Activated naive CD8-positive, alpha-beta T cell treated with anti-CD3 and anti-CD28 coated beads, Interleukin-2, amount 50 U/mL, for 16 hours (primary cell): ENCODE results near the gene FIGN.

Experiments
- DNase-seq: peaks from one replicate; pipeline ENCODE4 v3.0.0-alpha.2; 2020; ENCODE audit warnings: low read depth, low spot score

Gene FIGN

GRCh38 chr2:163665051-163665450, 70.8 kb downstream of the FIGN start:
- no peak for DNase-seq

- no peak for DNase-seq
Measured at GRCh38 chr2:163664610-163665009, 71.2 kb downstream of the FIGN start.

- no peak for DNase-seq
Measured at GRCh38 chr2:163662141-163662780, 73.5 kb downstream of the FIGN start.

GRCh38 chr2:163659224-163659623, 76.6 kb downstream of the FIGN start:
- DNase-seq, result no peak

- DNase-seq, result no peak
Measured at GRCh38 chr2:163658556-163658955, 77.3 kb downstream of the FIGN start.

GRCh38 chr2:163657281-163657656, 78.5 kb downstream of the FIGN start:
- DNase-seq, result no peak

GRCh38 chr2:163656622-163657280, 79.1 kb downstream of the FIGN start:
- no peak for DNase-seq

GRCh38 chr2:163655667-163656066, 80.1 kb downstream of the FIGN start:
- DNase-seq, result no peak

- DNase-seq, result no peak
Measured at GRCh38 chr2:163652751-163653150, 83.1 kb downstream of the FIGN start.

- DNase-seq, result no peak
Measured at GRCh38 chr2:163649080-163649479, 86.7 kb downstream of the FIGN start.

- no peak for DNase-seq
Measured at GRCh38 chr2:163647300-163647699, 88.5 kb downstream of the FIGN start.

- no peak for DNase-seq
Measured at GRCh38 chr2:163646687-163647086, 89.1 kb downstream of the FIGN start.

GRCh38 chr2:163644238-163644637, 91.6 kb downstream of the FIGN start:
- no peak for DNase-seq

GRCh38 chr2:163641986-163642385, 93.8 kb downstream of the FIGN start:
- no peak for DNase-seq

- no peak for DNase-seq
Measured at GRCh38 chr2:163640542-163641193, 95.1 kb downstream of the FIGN start.

- DNase-seq, result no peak
Measured at GRCh38 chr2:163637871-163638270, 97.9 kb downstream of the FIGN start.

GRCh38 chr2:163633291-163633690, 102.5 kb downstream of the FIGN start:
- no peak for DNase-seq

GRCh38 chr2:163630836-163631235, 105.0 kb downstream of the FIGN start:
- no peak for DNase-seq

- DNase-seq, result no peak
Measured at GRCh38 chr2:163626639-163627109, 109.1 kb downstream of the FIGN start.

- DNase-seq, result no peak
Measured at GRCh38 chr2:163626208-163626607, 109.6 kb downstream of the FIGN start.

- no peak for DNase-seq
Measured at GRCh38 chr2:163625632-163626031, 110.2 kb downstream of the FIGN start.

- no peak for DNase-seq
Measured at GRCh38 chr2:163621445-163622004, 114.3 kb downstream of the FIGN start.

GRCh38 chr2:163617517-163617916, 118.3 kb downstream of the FIGN start:
- no peak for DNase-seq
